Measurements from ENCODE around the gene ATP6AP1. TPM values are rescaled to one million over a fixed set of nuclear protein-coding genes. Genes with fewer than 3 reads are reported as not detected.

The ATP6AP1 gene
- total and polyA plus RNA-seq, 10 of the 15 experiments (the other 5 are each of a cell fraction or from before 2014, with no cell fraction given), result 4.5 to 56.4 (median 32.0) TPM

DNA sequence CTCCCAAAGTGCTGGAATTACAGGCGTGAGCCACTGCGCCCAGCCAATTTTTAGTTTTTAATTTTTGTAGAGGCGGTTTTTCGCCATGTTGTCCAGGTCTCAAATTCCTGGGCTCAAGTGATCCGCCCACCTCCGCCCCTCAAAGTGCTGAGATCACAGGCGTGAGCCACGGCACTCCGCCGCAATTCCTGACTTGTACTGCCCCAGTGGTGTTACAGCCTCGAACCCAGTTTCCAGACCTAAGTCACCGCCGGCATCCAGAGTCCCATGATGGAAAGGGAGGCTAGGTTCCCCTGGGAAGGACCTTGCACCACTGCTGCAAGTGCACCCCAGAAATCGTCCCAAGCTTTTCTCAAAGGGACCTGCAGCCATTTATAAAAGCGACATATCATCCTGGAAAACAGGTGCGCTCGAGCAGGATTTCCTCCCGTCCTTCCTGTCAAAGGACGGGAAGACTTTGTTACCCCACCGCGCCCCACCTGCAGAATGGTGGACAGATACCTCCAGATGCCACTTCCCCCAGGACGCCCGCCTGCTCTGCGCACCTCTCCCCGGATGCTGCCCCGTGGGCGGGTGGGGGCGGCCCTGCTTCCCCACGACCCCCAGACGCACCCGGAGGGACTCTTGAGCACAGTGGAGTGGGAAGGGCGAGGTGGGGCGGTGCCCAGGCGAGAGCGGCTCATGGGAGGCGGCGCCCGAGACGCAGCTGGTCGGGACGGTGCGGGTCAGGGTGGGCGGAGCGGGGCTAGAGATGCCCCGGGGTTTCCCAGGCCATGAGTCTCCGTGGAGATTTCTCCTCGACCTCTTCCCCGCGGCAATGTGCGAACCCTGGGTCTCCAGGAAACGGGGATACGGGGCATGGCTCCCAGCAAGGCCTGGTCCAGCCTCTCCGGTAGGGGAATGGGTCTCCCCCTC, 31.2 kb upstream of the ATP6AP1 start (continued):
- TF ChIP-seq LARP7 (IDR thresholded peaks at IDR 0.05) (peak; percentile 55; the same call in 1 of the 2 replicates), TCF3 (IDR thresholded peaks at IDR 0.05; ENCODE audit: borderline replicate concordance, insufficient read depth, low read depth, low read length) (peak; percentile 57; the same call in 1 of the 2 replicates), HDGF (IDR thresholded peaks at IDR 0.05) (no peak), IRF4 (IDR thresholded peaks at IDR 0.05; ENCODE audit: low read depth, low read length) (no peak), NKRF (conservative IDR thresholded peaks at IDR 0.05) (0 out of 2 replicates have a peak, but pooled peaks have one; percentile 29), USF1 (IDR thresholded peaks at IDR 0.05; ENCODE audit: borderline replicate concordance, extremely low read length, insufficient read depth, low read depth, low read length) (peak; percentile 60), TCF12 (IDR thresholded peaks at IDR 0.05; ENCODE audit: low read depth, low read length) (peak; percentile 63; the same call in 1 of the 2 replicates), ZBTB40 (IDR thresholded peaks at IDR 0.05; ENCODE audit: borderline replicate concordance) (no peak)
- TF ChIP-seq, protein P1, sequence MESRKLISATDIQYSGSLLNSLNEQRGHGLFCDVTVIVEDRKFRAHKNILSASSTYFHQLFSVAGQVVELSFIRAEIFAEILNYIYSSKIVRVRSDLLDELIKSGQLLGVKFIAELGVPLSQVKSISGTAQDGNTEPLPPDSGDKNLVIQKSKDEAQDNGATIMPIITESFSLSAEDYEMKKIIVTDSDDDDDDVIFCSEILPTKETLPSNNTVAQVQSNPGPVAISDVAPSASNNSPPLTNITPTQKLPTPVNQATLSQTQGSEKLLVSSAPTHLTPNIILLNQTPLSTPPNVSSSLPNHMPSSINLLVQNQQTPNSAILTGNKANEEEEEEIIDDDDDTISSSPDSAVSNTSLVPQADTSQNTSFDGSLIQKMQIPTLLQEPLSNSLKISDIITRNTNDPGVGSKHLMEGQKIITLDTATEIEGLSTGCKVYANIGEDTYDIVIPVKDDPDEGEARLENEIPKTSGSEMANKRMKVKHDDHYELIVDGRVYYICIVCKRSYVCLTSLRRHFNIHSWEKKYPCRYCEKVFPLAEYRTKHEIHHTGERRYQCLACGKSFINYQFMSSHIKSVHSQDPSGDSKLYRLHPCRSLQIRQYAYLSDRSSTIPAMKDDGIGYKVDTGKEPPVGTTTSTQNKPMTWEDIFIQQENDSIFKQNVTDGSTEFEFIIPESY (IDR thresholded peaks at IDR 0.05), result no peak
- TF ChIP-seq, protein P2, sequence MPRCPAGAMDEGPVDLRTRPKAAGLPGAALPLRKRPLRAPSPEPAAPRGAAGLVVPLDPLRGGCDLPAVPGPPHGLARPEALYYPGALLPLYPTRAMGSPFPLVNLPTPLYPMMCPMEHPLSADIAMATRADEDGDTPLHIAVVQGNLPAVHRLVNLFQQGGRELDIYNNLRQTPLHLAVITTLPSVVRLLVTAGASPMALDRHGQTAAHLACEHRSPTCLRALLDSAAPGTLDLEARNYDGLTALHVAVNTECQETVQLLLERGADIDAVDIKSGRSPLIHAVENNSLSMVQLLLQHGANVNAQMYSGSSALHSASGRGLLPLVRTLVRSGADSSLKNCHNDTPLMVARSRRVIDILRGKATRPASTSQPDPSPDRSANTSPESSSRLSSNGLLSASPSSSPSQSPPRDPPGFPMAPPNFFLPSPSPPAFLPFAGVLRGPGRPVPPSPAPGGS (IDR thresholded peaks at IDR 0.05; ENCODE audit: borderline replicate concordance, insufficient read depth, low read depth, low read length, poor library complexity, severe bottlenecking), result peak; percentile 32

All from GM12878 (cell line).